ENCODE measurements around the gene OR2H2.

GRCh38 chr6:29598172-29598747 lies 13.3 kb downstream of the OR2H2 start:
- TF ChIP-seq CTCF (IDR thresholded peaks at IDR 0.05) (no peak), POLR2A (IDR thresholded peaks at IDR 0.05) (no peak)

Data from testis (tissue), 2 donors.